HepG2 (cell line): ENCODE data around the gene PPP1R3C. TPM values are rescaled to one million over a fixed set of nuclear protein-coding genes. Genes with fewer than 3 reads are reported as not detected.

Experiments
- ATAC-seq: fragments of 200-7000 bp; cut with Tn5 transposase; 3 replicates; pipeline ENCODE4 v1.9.1; 2020; ENCODE audit warnings: mild to moderate bottlenecking, moderate library complexity
- BruUV-seq: library from RNA; stranded (reverse); fragments of 400-500 nt; replicated peaks from 2 replicates; lab custom pipeline; 2021; lab: Mats Ljungman, UMichigan
- CTCF ChIA-PET: fragments of 300-600 bp; formaldehyde crosslinking; extraction: SDS; loops from one replicate; lab custom pipeline; 2021; ENCODE audit warnings: low total read pairs, inconsistent platforms, low intra/inter-chr PET ratio; lab: Yijun Ruan, JAX
- POLR2A ChIA-PET: fragments of 350-600 bp; sonication (Branson Sonifier 250); formaldehyde crosslinking; loops from one replicate; lab custom pipeline; 2020; ENCODE audit warnings: antibody characterized with exemption, inconsistent platforms; lab: Yijun Ruan, JAX
- DNase-seq: peaks from one replicate; pipeline ENCODE4 v3.0.0-alpha.2; 2015; ENCODE audit warnings: low spot score
- FAIRE-seq: peaks from 3 replicates; lab custom pipeline; 2011; peaks lifted over from hg19 to GRCh38; lab: Jason Lieb, UNC
- H2AFZ ChIP-seq: one replicate; pipeline ENCODE4 v1.6.1; 2011; ENCODE audit warnings: low read length, inconsistent platforms
- H3K27ac ChIP-seq: fragments of 300-600 bp; 3 replicates; pipeline ENCODE4 v1.8.0; 2011; ENCODE audit warnings: mixed run types, mild to moderate bottlenecking, mixed read lengths, low read length, inconsistent platforms; ENCODE audit not compliant: insufficient read depth; ENCODE audit errors: extremely low read length
- H3K27me3 ChIP-seq, 2 experiments: fragments of 200-600 bp in 1 of 2; 2 replicates in 1 of 2; 3 replicates in 1 of 2; pipeline versions ENCODE4 v1.6.0 to v1.8.0; 2011; ENCODE audit warnings: low read length in 2 of 2, mild to moderate bottlenecking in 2 of 2, moderate library complexity in 2 of 2, inconsistent platforms in 1 of 2; ENCODE audit not compliant: insufficient read depth in 2 of 2, control insufficient read depth in 1 of 2
- H3K36me3 ChIP-seq, 2 experiments: fragments of 200-600 bp in 1 of 2; replicated peaks in 1 of 2; 2 replicates in 1 of 2; 3 replicates in 1 of 2; pipeline versions ENCODE4 v1.5.1 to v1.8.0; 2011; ENCODE audit warnings: low read length in 2 of 2, inconsistent platforms in 1 of 2; ENCODE audit not compliant: insufficient read depth in 2 of 2, control insufficient read depth in 1 of 2
- H3K4me1 ChIP-seq: 2 replicates; pipeline ENCODE4 v1.5.1; 2012; ENCODE audit warnings: low read length, inconsistent platforms; ENCODE audit not compliant: insufficient read depth
- H3K4me2 ChIP-seq: 2 replicates; pipeline ENCODE4 v1.6.0; 2011; ENCODE audit warnings: low read depth, low read length, inconsistent platforms
- H3K4me3 ChIP-seq, 3 experiments: fragments of 200-600 bp in 1 of 3; sonication (generic), shearing (Covaris generic) in 1 of 3; replicated peaks in 1 of 3; 2 replicates each; pipeline ENCODE4 v1.5.1; 2011 to 2016; ENCODE audit warnings: low read length in 3 of 3, inconsistent platforms in 2 of 3, low read depth in 2 of 3, mild to moderate bottlenecking in 2 of 3, control low read depth in 1 of 3, mixed read lengths in 1 of 3; ENCODE audit not compliant: insufficient read depth in 1 of 3
- H3K79me2 ChIP-seq: one replicate; pipeline ENCODE4 v1.6.1; 2011; ENCODE audit warnings: low read length, inconsistent platforms; ENCODE audit not compliant: insufficient read depth
- H3K9ac ChIP-seq: 2 replicates; pipeline ENCODE4 v1.6.0; 2011; ENCODE audit warnings: mild to moderate bottlenecking, low read depth, low read length, inconsistent platforms; ENCODE audit not compliant: insufficient read depth
- H3K9me3 ChIP-seq: 2 replicates; pipeline ENCODE4 v1.5.1; 2012; ENCODE audit warnings: mild to moderate bottlenecking, low read length
- H4K20me1 ChIP-seq: 2 replicates; pipeline ENCODE4 v1.6.0; 2011; ENCODE audit warnings: inconsistent platforms, mild to moderate bottlenecking, low read length, moderate library complexity; ENCODE audit not compliant: insufficient read depth
- CEBPB ChIP-seq: IDR thresholded peaks from 2 replicates; pipeline ENCODE4 v1.6.1; 2011; ENCODE audit warnings: low read depth, low read length, improper control_type of control experiment, borderline replicate concordance
- HNRNPUL1 ChIP-seq: fragments of 200-400 bp; formaldehyde crosslinking; IDR thresholded peaks from 2 replicates; pipeline ENCODE4 v1.6.1; 2017; ENCODE audit warnings: low read depth, mild to moderate bottlenecking, low read length, moderate library complexity
- ZNF619 ChIP-seq: sonication (generic); formaldehyde crosslinking; IDR thresholded peaks from 2 replicates; pipeline ENCODE4 v1.4.0; 2020; ENCODE audit warnings: mild to moderate bottlenecking, missing genetic modification reagents
- WGBS: methylation state at CpG from one replicate; pipeline ENCODE4 v1.1.6; 2017; ENCODE audit warnings: low lambda C conversion rate; 5-methylcytosine and 5-hydroxymethylcytosine counted together
- in situ Hi-C: cut with HindIII; loops from 2 replicates; pipeline ENCODE4 v1.10.0; 2017; ENCODE audit warnings: low pct_unique_long_range_greater_than_20kb; ENCODE audit not compliant: extremely low pct_ligation_motif_present
- intact Hi-C: fragments of 100-400 bp; cut with micrococcal nuclease; formaldehyde crosslinking; loops from one replicate; pipeline ENCODE4 v1.10.0; 2022; ENCODE audit not compliant: unreplicated experiment
- polyA plus RNA-seq, 8 experiments: library from polyadenylated mRNA; depleted of rRNA in 3 of 8; stranded (reverse) in 7 of 8; unstranded in 1 of 8; fragments of >200 nt; fragmentation: Illumina TruSeq in 4 of 8; extraction: Trizol in 4 of 8; gene quantifications; 2 replicates each; pipeline versions ENCODE4 v1.2.1 to v1.2.3, GENCODE V29; 2011 to 2016; ENCODE audit warnings: low read depth in 4 of 8, missing spikeins in 1 of 8, mixed read lengths in 1 of 8; ENCODE audit not compliant: insufficient read depth in 1 of 8
- total RNA-seq, 5 experiments: library from RNA; depleted of rRNA; stranded (reverse); fragments of >200 nt; fragmentation: Illumina TruSeq; extraction: Trizol; gene quantifications; 2 replicates each; pipeline ENCODE4 v1.2.3, GENCODE V29; 2016; ENCODE audit warnings: low read depth in 1 of 5
- TF ChIP-seq, protein P1 (sequence below): IDR thresholded peaks from 2 replicates; pipeline ENCODE4 v1.6.1; 2012; ENCODE audit warnings: low read length, improper control_type of control experiment

Gene PPP1R3C
- total and polyA plus RNA-seq, 2 of the 13 experiments (the other 11 are each of a cell fraction or from before 2014, with no cell fraction given), result 13.3 to 14.8 TPM

DNA sequence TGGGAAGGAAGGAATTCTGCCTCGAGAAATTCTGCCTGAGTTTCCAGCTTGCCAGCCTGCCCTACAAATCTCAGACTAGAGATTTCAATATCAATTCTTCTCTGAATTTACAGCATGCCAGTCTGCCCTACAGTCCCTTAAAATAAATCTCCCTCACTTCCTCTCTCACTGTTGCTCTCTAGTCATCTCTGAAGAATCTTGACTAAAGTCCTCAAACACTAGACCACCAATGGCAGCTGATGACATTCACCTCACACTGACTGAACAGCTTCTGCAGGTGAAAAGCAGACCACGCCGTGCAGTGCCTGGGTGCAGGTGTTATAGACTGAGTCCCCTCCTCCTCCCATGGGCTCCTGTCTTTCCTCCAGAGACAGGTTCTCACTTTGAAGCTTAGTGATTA lies 30.4 kb downstream of the PPP1R3C start:
- intact Hi-C loops, result no loop called here
- peaks cover 35% of the 10 kb centered on the region for H3K4me1 ChIP-seq
- WGBS, result 60% methylated on average over 3 of the region's 3 CpGs

DNA sequence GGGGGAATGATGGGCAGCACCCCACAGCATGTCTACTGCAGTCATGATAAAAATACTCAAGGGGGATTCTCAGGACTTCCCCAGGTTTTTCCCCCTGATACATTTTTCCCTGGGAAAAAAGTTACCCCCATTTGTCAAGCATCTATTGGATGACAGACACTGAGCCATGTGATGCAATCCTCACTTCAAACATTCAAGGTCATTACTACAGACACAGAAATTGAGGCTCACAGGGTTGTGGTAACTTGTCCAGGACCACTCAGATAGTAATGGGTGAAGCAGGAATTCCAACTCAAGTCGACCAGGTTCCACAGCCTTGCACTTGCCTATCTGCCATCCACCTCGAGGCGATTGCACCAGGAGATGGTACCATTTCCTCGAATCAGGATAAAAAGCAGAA lies 31.7 kb downstream of the PPP1R3C start:
- POLR2A ChIA-PET, result no interaction called here
- FAIRE-seq (no peak), ATAC-seq (no peak)
- H3K4me1 ChIP-seq, result peaks cover 45% of the 10 kb centered on the region
- H3K4me3 ChIP-seq, result no peak overlapping the region
- CTCF ChIA-PET, result no interaction called here
- no peak overlapping the region for H3K9ac ChIP-seq
- no TSS peak for BruUV-seq
- no peaks in the 10 kb centered on the region for H3K79me2 ChIP-seq
- 71% methylated on average over 4 of the region's 4 CpGs for WGBS
- H3K27me3 ChIP-seq, result no peaks in the 10 kb centered on the region
- in situ Hi-C loops, result no loop called here
- TF ChIP-seq HNRNPUL1, result no peak
- peak; percentile 58 for TF ChIP-seq CEBPB
- TF ChIP-seq ZNF619 (CRISPR knock-in tag), result no peak
- TF ChIP-seq, all 625 proteins: peak for 1
- intact Hi-C loops, result no loop called here
- peaks cover 18% of the 10 kb centered on the region for H3K9me3 ChIP-seq
- no peak for DNase-seq
- no peak overlapping the region for H2AFZ ChIP-seq
- H3K36me3 ChIP-seq, result no peaks in the 10 kb centered on the region
- H3K27ac ChIP-seq, result no peak overlapping the region
- H4K20me1 ChIP-seq, result no peaks in the 10 kb centered on the region
- H3K4me2 ChIP-seq, result no peak overlapping the region

More for the DNA sequence above, 30.4 kb downstream of the PPP1R3C start:
- in situ Hi-C loops, result no loop called here
- ChIA-PET POLR2A (no interaction called here), CTCF (no interaction called here)
- no peak for FAIRE-seq
- Histone ChIP-seq H3K27ac (no peak overlapping the region), H2AFZ (no peak overlapping the region), H3K79me2 (no peaks in the 10 kb centered on the region), H3K9ac (no peak overlapping the region), H3K27me3 (no peaks in the 10 kb centered on the region), H3K9me3 (peaks cover 21% of the 10 kb centered on the region), H3K4me2 (no peak overlapping the region), H3K4me3 (no peak overlapping the region), H4K20me1 (no peaks in the 10 kb centered on the region), H3K36me3 (no peaks in the 10 kb centered on the region)
- DNase-seq, result no peak
- no peak for ATAC-seq
- TF ChIP-seq, protein P1, sequence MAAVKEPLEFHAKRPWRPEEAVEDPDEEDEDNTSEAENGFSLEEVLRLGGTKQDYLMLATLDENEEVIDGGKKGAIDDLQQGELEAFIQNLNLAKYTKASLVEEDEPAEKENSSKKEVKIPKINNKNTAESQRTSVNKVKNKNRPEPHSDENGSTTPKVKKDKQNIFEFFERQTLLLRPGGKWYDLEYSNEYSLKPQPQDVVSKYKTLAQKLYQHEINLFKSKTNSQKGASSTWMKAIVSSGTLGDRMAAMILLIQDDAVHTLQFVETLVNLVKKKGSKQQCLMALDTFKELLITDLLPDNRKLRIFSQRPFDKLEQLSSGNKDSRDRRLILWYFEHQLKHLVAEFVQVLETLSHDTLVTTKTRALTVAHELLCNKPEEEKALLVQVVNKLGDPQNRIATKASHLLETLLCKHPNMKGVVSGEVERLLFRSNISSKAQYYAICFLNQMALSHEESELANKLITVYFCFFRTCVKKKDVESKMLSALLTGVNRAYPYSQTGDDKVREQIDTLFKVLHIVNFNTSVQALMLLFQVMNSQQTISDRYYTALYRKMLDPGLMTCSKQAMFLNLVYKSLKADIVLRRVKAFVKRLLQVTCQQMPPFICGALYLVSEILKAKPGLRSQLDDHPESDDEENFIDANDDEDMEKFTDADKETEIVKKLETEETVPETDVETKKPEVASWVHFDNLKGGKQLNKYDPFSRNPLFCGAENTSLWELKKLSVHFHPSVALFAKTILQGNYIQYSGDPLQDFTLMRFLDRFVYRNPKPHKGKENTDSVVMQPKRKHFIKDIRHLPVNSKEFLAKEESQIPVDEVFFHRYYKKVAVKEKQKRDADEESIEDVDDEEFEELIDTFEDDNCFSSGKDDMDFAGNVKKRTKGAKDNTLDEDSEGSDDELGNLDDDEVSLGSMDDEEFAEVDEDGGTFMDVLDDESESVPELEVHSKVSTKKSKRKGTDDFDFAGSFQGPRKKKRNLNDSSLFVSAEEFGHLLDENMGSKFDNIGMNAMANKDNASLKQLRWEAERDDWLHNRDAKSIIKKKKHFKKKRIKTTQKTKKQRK, result no peak
- BruUV-seq, result no TSS peak
